Measurements from ENCODE around the gene CHRNB4.

The CHRNB4 gene

DNA sequence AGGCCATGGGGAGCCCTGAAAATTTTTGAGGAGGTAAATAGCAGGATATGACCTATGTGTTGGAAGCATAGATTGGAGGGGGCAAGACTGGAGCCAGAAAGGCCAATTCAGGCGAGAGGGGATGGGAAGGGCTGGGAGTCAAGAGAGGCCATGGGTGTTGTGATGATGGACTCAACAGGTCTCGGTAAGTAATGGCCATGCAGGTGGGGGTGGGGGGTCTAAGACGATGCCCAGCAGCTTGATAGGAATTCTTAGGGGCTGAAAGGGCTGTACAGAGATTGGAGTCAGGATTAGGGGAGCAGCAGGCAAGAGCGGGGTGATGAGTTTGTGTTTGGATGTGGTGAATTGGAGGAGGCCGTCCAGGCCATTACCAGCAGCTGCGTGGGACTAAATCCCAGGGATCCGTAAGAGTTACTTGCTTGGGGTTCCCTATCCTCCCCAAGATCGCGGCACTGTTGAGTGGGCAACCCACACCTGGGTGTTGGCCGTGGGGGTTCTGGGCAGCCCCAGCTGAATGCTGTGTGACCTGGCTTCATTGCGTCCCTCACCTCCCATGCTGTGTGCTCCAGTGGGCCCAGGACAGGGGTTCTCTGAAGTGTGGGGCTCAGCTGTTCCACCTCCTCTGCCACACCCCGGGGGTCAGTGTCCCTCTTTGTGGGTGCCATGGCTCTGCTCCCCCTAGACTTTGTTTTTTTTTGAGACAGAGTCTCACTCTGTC lies 41.8 kb upstream of the CHRNB4 start:
- TF ChIP-seq TAF1 (IDR thresholded peaks at IDR 0.05; ENCODE audit: borderline replicate concordance, insufficient read depth, low read length) = no peak
- no peak for TF ChIP-seq POLR2AphosphoS5 (IDR thresholded peaks at IDR 0.05; ENCODE audit: low read depth, low read length)
- no peak for TF ChIP-seq FOXP2 (optimal IDR thresholded peaks at IDR 0.05; ENCODE audit: borderline replicate concordance, extremely low read depth, extremely low read length, insufficient read depth)
- TF ChIP-seq, protein P1, sequence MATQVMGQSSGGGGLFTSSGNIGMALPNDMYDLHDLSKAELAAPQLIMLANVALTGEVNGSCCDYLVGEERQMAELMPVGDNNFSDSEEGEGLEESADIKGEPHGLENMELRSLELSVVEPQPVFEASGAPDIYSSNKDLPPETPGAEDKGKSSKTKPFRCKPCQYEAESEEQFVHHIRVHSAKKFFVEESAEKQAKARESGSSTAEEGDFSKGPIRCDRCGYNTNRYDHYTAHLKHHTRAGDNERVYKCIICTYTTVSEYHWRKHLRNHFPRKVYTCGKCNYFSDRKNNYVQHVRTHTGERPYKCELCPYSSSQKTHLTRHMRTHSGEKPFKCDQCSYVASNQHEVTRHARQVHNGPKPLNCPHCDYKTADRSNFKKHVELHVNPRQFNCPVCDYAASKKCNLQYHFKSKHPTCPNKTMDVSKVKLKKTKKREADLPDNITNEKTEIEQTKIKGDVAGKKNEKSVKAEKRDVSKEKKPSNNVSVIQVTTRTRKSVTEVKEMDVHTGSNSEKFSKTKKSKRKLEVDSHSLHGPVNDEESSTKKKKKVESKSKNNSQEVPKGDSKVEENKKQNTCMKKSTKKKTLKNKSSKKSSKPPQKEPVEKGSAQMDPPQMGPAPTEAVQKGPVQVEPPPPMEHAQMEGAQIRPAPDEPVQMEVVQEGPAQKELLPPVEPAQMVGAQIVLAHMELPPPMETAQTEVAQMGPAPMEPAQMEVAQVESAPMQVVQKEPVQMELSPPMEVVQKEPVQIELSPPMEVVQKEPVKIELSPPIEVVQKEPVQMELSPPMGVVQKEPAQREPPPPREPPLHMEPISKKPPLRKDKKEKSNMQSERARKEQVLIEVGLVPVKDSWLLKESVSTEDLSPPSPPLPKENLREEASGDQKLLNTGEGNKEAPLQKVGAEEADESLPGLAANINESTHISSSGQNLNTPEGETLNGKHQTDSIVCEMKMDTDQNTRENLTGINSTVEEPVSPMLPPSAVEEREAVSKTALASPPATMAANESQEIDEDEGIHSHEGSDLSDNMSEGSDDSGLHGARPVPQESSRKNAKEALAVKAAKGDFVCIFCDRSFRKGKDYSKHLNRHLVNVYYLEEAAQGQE (IDR thresholded peaks at IDR 0.05; ENCODE audit: insufficient read depth in 1 of 2, low read depth in 2 of 2, low read length in 2 of 2) = no peak
- no peak for TF ChIP-seq SIN3A (IDR thresholded peaks at IDR 0.05; ENCODE audit: borderline replicate concordance, insufficient read depth, low read length)

DNA sequence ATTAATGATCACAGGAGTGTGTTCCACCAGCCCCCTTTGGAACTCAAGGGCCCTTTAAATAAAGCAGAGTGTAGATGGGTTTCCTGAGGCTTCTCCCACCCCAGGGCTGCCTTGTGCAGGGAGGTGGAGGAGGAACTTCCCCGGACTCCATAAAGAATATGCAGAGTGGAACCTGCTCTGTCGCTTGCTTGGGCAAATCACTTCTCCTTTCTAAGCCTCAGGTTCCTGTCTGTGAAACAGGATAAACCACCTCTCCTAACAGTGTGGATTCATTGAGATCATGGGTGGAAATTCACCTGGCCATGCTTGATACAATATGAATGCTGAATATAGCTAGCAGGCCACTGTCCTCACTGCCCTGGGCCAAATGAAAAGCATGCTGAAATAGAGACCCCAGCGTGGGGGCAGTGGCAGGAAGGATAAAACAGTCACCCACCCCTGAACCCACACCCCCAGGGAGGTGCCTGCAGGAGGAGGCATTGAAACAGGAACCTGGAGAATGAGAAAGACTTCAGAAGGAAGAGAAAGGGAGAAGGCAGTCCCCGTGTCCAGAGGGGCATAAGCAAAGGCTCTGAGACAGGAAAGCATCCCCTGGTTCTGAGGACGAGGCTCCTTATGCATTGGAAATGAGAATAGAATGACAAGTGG lies 41.1 kb upstream of the CHRNB4 start:
- TF ChIP-seq, protein P1 (IDR thresholded peaks at IDR 0.05; ENCODE audit: insufficient read depth in 1 of 2, low read depth in 2 of 2, low read length in 2 of 2) = no peak
- TF ChIP-seq FOXP2 (optimal IDR thresholded peaks at IDR 0.05; ENCODE audit: borderline replicate concordance, extremely low read depth, extremely low read length, insufficient read depth) = no peak
- TF ChIP-seq SIN3A (IDR thresholded peaks at IDR 0.05; ENCODE audit: borderline replicate concordance, insufficient read depth, low read length) = no peak
- no peak for TF ChIP-seq POLR2AphosphoS5 (IDR thresholded peaks at IDR 0.05; ENCODE audit: low read depth, low read length)
- TF ChIP-seq TAF1 (IDR thresholded peaks at IDR 0.05; ENCODE audit: borderline replicate concordance, insufficient read depth, low read length) = no peak

DNA sequence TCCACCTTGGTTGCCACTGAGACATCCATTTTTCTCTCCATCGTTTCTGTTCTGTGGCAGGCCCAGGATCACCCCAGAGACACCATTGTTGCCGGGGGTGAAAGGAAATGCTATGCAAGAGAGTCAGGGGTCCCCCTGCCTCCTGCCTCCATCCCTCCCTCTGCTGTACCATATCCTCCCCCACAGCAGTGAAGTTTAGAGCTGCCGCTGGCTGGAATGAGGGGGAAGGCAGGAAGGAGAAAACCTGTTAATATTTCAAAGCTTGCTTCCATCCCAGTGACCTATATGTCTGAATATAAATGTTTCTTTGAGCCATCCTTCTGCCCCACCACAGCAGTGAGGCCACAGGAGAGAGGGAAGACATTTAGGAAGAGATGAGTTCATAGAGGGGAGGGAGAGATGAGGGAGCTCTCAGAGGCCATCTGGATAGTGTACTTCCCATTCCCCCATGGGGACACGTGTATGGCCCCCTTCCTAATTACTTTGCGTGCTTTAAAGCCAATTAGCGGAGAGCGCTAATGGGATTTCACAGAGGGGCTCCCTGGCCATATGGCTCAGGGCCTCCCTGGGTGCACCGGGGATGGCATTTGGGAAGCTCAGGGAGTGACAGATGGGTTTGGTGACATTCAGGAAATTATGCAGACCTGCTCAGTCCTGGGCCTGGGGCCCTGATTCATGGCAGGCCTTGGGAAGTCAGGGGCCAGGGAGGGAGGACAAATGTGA lies 40.4 kb upstream of the CHRNB4 start:
- TF ChIP-seq FOXP2 (optimal IDR thresholded peaks at IDR 0.05; ENCODE audit: borderline replicate concordance, extremely low read depth, extremely low read length, insufficient read depth) (no peak), SIN3A (IDR thresholded peaks at IDR 0.05; ENCODE audit: borderline replicate concordance, insufficient read depth, low read length) (no peak), POLR2AphosphoS5 (IDR thresholded peaks at IDR 0.05; ENCODE audit: low read depth, low read length) (no peak), TAF1 (IDR thresholded peaks at IDR 0.05; ENCODE audit: borderline replicate concordance, insufficient read depth, low read length) (no peak)
- TF ChIP-seq, protein P1 (IDR thresholded peaks at IDR 0.05; ENCODE audit: insufficient read depth in 1 of 2, low read depth in 2 of 2, low read length in 2 of 2) = no peak

DNA sequence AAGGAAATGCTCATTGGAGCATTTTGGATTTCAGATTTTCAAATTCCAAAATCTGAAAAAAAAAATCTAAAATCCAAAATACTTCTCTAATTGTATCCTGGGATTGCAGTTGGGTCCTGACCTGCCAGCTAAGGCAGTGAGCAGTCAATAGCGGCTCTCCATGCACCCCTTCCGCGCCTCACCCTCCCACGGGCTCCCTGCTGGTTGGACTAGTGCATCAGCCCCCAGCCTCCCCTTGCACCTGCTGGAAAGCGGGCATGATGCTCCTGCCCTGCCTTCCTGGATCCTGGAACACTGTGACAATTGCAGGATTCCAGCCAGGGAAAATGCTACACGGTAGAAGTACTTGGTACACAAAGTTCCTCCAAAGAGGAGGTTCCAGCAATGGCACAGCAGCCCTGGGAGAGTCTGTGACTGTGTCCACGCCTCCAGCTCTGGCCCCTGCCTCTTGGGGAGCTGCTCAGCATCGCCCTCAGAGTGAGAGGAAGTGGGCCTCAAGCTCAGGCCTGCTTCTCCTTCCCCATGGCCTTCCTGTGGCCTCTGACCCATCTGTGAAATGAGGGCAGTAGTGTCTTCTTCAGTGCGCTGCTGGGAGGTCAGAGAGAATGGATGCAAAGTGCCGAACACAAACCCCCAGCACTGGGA lies 39.5 kb upstream of the CHRNB4 start:
- TF ChIP-seq POLR2AphosphoS5 (IDR thresholded peaks at IDR 0.05; ENCODE audit: low read depth, low read length) (no peak), TAF1 (IDR thresholded peaks at IDR 0.05; ENCODE audit: borderline replicate concordance, insufficient read depth, low read length) (no peak), SIN3A (IDR thresholded peaks at IDR 0.05; ENCODE audit: borderline replicate concordance, insufficient read depth, low read length) (no peak), FOXP2 (optimal IDR thresholded peaks at IDR 0.05; ENCODE audit: borderline replicate concordance, extremely low read depth, extremely low read length, insufficient read depth) (no peak)
- TF ChIP-seq, protein P1 (IDR thresholded peaks at IDR 0.05; ENCODE audit: insufficient read depth in 1 of 2, low read depth in 2 of 2, low read length in 2 of 2) = no peak

All from PFSK-1 (cell line).